H1 (cell line): Measurements from ENCODE around the gene CCNI2. TPM values are rescaled to one million over a fixed set of nuclear protein-coding genes. Genes with fewer than 3 reads are reported as not detected.

Experiments
- BCL11A ChIP-seq, 2 experiments: IDR thresholded peaks; one replicate each; pipeline ENCODE4 v1.6.1; 2011; ENCODE audit warnings: low read depth in 2 of 2, low read length in 2 of 2, mild to moderate bottlenecking in 2 of 2
- CBX8 ChIP-seq: fragments of 300-800, 300-1000 bp; sonication (generic); IDR thresholded peaks from 2 replicates; pipeline ENCODE4 v1.7.1; 2016; ENCODE audit warnings: low read depth, low read length, borderline replicate concordance
- CREB1 ChIP-seq: IDR thresholded peaks from 2 replicates; pipeline ENCODE4 v1.6.1; 2012; ENCODE audit warnings: inconsistent platforms
- EP300 ChIP-seq, 2 experiments: IDR thresholded peaks; 1 replicate in 1 of 2; 2 replicates in 1 of 2; pipeline ENCODE4 v1.6.1; 2011 to 2012; ENCODE audit warnings: low read depth in 2 of 2, low read length in 2 of 2, mild to moderate bottlenecking in 2 of 2, borderline replicate concordance in 1 of 2, inconsistent platforms in 1 of 2, moderate library complexity in 1 of 2
- HDAC2 ChIP-seq, 2 experiments: fragments of 300-600 bp in 1 of 2; sonication (generic) in 1 of 2; IDR thresholded peaks; 2 replicates each; pipeline ENCODE4 v1.6.1; 2011 to 2012; ENCODE audit warnings: low read depth in 2 of 2, low read length in 2 of 2, mild to moderate bottlenecking in 2 of 2, moderate library complexity in 2 of 2, borderline replicate concordance in 1 of 2, inconsistent platforms in 1 of 2
- PHF8 ChIP-seq: fragments of 200-600 bp; sonication (generic); conservative IDR thresholded peaks from 2 replicates; pipeline ENCODE4 v1.7.1; 2012; ENCODE audit warnings: low read depth, mild to moderate bottlenecking, inconsistent platforms, low read length, moderate library complexity
- RAD21 ChIP-seq, 2 experiments: IDR thresholded peaks in 1 of 2; conservative IDR thresholded peaks in 1 of 2; 2 replicates each; pipeline ENCODE4 v1.6.1; 2011; ENCODE audit warnings: low read depth in 2 of 2, low read length in 2 of 2, improper control_type of control experiment in 1 of 2, inconsistent platforms in 1 of 2, mild to moderate bottlenecking in 1 of 2, moderate library complexity in 1 of 2
- RXRA ChIP-seq: IDR thresholded peaks from 2 replicates; pipeline ENCODE4 v1.6.1; 2011; ENCODE audit warnings: low read depth, mild to moderate bottlenecking, low read length, moderate library complexity; ENCODE audit not compliant: insufficient read depth
- SIRT6 ChIP-seq: IDR thresholded peaks from one replicate; pipeline ENCODE4 v1.7.1; 2012; ENCODE audit warnings: low read length, inconsistent platforms
- SUZ12 ChIP-seq: fragments of 200-600 bp; sonication (generic); IDR thresholded peaks from 2 replicates; pipeline ENCODE4 v1.6.1; 2012; ENCODE audit warnings: mild to moderate bottlenecking, inconsistent platforms, low read length, moderate library complexity, mixed read lengths
- YY1 ChIP-seq: IDR thresholded peaks from 2 replicates; pipeline ENCODE4 v1.6.1; 2011; ENCODE audit warnings: low read depth, mild to moderate bottlenecking, low read length
- polyA plus RNA-seq, 7 experiments: library from polyadenylated mRNA; depleted of rRNA in 3 of 7; stranded (reverse) in 5 of 7; unstranded in 2 of 7; fragments of >200 nt in 5 of 7; fragments of 200-250 nt in 2 of 7; gene quantifications; 1 replicate in 5 of 7; 2 replicates in 1 of 7; 4 replicates in 1 of 7; pipeline versions ENCODE4 v1.2.1 to v1.2.3, GENCODE V29; 2011 to 2013; ENCODE audit warnings: missing spikeins in 2 of 7, mixed read lengths in 2 of 7
- total RNA-seq: library from RNA; stranded (reverse); fragmentation: NEBNext Ultra II Directional; extraction: Animal tissue kit (Norgen Biotek cat#: 25700); gene quantifications from 2 replicates; pipeline ENCODE4 v1.2.1, GENCODE V29; 2021
- TF ChIP-seq, protein P1 (sequence below), 3 experiments: IDR thresholded peaks; 1 replicate in 2 of 3; 2 replicates in 1 of 3; pipeline versions ENCODE4 v1.5.1 to v1.6.1; 2011; ENCODE audit warnings: low read length in 3 of 3, mild to moderate bottlenecking in 3 of 3, inconsistent platforms in 2 of 3, low read depth in 1 of 3, moderate library complexity in 1 of 3; ENCODE audit not compliant: insufficient read depth in 1 of 3; ENCODE audit errors: control extremely low read depth in 1 of 3
- TF ChIP-seq, protein P2 (sequence below): IDR thresholded peaks from 2 replicates; pipeline ENCODE4 v1.6.1; 2012; ENCODE audit warnings: low read length, inconsistent platforms

The CCNI2 gene
- total and polyA plus RNA-seq, 2 of the 8 experiments (the other 6 are each of a cell fraction or from before 2014, with no cell fraction given): 1.3 to 1.4 TPM

DNA sequence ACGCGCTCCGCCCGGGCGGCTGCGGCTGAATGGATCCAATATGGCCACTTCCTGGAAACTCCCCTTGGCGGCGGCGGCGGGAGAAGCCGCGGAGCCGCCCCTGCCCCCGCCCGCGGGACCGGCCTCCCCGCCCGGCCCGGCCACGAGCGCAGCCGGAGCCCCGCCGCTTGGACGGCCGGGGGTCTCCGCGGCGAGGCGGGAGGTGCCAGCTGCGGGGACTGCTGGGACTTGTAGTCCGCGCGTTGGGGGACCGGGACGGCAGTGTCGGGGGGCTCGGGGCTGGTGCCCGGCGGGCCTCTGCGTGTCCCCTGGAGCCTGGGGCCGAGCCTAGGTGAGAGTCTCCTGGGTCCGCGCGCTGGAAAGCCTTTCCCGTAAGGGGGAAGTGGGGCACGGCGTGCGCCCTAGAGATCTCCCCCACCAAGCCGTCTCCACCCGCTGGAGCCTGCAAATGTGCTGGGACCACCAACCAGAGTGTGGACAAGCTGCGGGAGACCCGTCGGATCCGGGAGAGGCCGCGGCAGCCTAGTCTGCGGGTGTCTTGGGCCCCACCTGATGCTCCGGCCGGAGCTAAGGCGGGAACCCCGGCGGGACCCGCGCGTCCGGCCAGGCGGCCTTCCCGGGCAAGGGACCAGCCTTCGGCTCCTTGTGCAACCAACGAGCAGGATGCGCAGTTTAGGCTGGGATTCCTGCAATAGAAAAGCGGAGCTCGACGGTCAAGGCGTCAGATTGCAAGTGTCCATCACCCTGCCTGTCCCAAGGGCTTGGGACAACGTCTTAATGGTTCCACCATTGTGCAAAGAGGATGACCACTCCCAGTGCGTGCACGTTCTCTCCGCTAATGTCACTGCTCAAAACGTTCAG is 30.2 kb downstream of the CCNI2 start, which contains the start of gene SEPTIN8 (continued):
- TF ChIP-seq RXRA: no peak
- TF ChIP-seq BCL11A (IDR thresholded peaks at IDR 0.05; ENCODE audit: low read depth in 2 of 2, low read length in 2 of 2): no peak
- TF ChIP-seq PHF8: peak; percentile 35; the same call in 1 of the 2 replicates
- no peak for TF ChIP-seq HDAC2 (IDR thresholded peaks at IDR 0.05; ENCODE audit: borderline replicate concordance in 1 of 2, low read depth in 2 of 2, low read length in 2 of 2)
- TF ChIP-seq, protein P1, sequence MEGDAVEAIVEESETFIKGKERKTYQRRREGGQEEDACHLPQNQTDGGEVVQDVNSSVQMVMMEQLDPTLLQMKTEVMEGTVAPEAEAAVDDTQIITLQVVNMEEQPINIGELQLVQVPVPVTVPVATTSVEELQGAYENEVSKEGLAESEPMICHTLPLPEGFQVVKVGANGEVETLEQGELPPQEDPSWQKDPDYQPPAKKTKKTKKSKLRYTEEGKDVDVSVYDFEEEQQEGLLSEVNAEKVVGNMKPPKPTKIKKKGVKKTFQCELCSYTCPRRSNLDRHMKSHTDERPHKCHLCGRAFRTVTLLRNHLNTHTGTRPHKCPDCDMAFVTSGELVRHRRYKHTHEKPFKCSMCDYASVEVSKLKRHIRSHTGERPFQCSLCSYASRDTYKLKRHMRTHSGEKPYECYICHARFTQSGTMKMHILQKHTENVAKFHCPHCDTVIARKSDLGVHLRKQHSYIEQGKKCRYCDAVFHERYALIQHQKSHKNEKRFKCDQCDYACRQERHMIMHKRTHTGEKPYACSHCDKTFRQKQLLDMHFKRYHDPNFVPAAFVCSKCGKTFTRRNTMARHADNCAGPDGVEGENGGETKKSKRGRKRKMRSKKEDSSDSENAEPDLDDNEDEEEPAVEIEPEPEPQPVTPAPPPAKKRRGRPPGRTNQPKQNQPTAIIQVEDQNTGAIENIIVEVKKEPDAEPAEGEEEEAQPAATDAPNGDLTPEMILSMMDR (IDR thresholded peaks at IDR 0.05; ENCODE audit: control extremely low read depth in 1 of 3, insufficient read depth in 1 of 3, low read depth in 1 of 3, low read length in 3 of 3): no peak
- TF ChIP-seq, protein P2, sequence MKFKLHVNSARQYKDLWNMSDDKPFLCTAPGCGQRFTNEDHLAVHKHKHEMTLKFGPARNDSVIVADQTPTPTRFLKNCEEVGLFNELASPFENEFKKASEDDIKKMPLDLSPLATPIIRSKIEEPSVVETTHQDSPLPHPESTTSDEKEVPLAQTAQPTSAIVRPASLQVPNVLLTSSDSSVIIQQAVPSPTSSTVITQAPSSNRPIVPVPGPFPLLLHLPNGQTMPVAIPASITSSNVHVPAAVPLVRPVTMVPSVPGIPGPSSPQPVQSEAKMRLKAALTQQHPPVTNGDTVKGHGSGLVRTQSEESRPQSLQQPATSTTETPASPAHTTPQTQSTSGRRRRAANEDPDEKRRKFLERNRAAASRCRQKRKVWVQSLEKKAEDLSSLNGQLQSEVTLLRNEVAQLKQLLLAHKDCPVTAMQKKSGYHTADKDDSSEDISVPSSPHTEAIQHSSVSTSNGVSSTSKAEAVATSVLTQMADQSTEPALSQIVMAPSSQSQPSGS: no peak
- peak; percentile 64; the same call in 1 of the 2 replicates for TF ChIP-seq YY1
- peak; percentile 68; the same call in 1 of the 2 replicates for TF ChIP-seq SUZ12
- TF ChIP-seq CREB1: no peak
- no peak for TF ChIP-seq EP300 (IDR thresholded peaks at IDR 0.05; ENCODE audit: borderline replicate concordance in 1 of 2, low read depth in 2 of 2, low read length in 2 of 2)
- no peak for TF ChIP-seq RAD21 (IDR thresholded peaks at IDR 0.05 in 1 of 2, conservative IDR thresholded peaks at IDR 0.05 in 1 of 2; ENCODE audit: low read depth in 2 of 2, low read length in 2 of 2)
- TF ChIP-seq SIRT6: no peak
- TF ChIP-seq CBX8: no peak
- TF ChIP-seq, all 59 proteins: peak for 11
